ENCODE results near the gene MANEA. TPM values are rescaled to one million over a fixed set of nuclear protein-coding genes. Genes with fewer than 3 reads are reported as not detected.

Gene MANEA
- total and polyA plus RNA-seq, 2 of the 13 experiments (the other 11 are each of a cell fraction or from before 2014, with no cell fraction given), result 10.0 to 10.9 TPM

DNA sequence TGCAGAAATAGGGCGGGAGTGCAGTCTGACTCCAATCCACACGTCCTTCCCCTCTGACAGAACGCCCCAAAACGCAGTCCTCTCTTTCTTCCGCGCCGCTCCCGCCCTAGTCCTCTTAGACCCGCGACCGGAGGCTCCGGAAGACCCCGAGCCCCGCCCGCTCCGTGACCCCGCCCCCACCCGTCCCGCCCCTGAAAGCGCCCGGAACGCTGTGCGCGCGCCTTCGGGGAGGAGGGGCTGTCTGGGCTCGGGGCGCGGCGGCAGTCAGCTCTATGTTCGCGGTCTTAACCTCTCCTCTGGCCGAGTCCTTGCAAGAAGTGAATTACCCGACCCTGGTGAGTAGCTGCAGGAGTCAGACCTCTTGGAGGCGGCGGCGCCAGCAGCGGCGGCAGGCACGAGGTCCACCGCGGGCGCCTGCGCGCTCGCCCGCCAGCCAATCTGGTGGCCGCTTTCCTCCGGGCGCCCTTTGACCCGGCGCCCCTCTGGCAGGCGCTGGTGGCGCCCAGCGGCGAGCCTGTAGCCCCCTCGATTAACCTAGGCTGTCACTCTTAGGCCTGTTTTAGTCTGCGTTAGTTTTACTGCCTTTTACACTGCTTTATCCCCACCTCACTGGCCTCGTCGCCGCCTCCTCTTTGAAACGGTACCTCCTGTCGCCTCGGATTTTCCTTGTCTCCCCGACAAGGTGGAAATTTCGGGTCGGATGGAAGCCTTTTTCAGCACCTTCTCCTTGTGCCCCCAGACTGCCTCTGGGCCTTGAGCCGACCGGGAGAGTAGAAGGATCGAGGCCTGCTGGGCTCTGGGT lies at the start of gene MANEA (continued):
- TF ChIP-seq, protein P1, sequence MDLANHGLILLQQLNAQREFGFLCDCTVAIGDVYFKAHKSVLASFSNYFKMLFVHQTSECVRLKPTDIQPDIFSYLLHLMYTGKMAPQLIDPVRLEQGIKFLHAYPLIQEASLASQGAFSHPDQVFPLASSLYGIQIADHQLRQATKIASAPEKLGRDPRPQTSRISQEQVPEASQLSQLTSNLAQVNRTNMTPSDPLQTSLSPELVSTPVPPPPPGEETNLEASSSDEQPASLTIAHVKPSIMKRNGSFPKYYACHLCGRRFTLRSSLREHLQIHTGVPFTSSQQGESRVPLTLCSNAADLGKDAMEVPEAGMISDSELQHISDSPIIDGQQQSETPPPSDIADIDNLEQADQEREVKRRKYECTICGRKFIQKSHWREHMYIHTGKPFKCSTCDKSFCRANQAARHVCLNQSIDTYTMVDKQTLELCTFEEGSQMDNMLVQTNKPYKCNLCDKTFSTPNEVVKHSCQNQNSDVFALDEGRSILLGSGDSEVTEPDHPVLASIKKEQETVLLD (CRISPR knock-in tag; IDR thresholded peaks at IDR 0.05; ENCODE audit: low read depth), result no peak
- TF ChIP-seq ZNF607 (CRISPR knock-in tag; IDR thresholded peaks at IDR 0.05; ENCODE audit: borderline replicate concordance) (peak; percentile 39), NPAS2 (CRISPR knock-in tag; IDR thresholded peaks at IDR 0.05; ENCODE audit: borderline replicate concordance) (no peak), ZNF557 (CRISPR knock-in tag; IDR thresholded peaks at IDR 0.05) (no peak; the same call in 1 of the 2 replicates), PHF20 (CRISPR knock-in tag; IDR thresholded peaks at IDR 0.05) (peak; percentile 65), PLRG1 (conservative IDR thresholded peaks at IDR 0.05) (no peak), AGO1 (IDR thresholded peaks at IDR 0.05; ENCODE audit: low read depth, low read length, poor library complexity, severe bottlenecking) (peak; percentile 33), HNRNPK (IDR thresholded peaks at IDR 0.05; ENCODE audit: low read depth, low read length, poor library complexity, severe bottlenecking) (peak; percentile 23), TAF1 (CRISPR knock-in tag; IDR thresholded peaks at IDR 0.05) (no peak), ZNF614 (CRISPR knock-in tag; IDR thresholded peaks at IDR 0.05; ENCODE audit: borderline replicate concordance) (no peak), DNMT3B (CRISPR knock-in tag; conservative IDR thresholded peaks at IDR 0.05) (no peak), ZNF782 (CRISPR knock-in tag; IDR thresholded peaks at IDR 0.05; ENCODE audit: borderline replicate concordance) (no peak), ZNF17 (CRISPR knock-in tag; IDR thresholded peaks at IDR 0.05) (no peak), XBP1 (CRISPR knock-in tag; IDR thresholded peaks at IDR 0.05) (no peak), FOXJ3 (CRISPR knock-in tag; IDR thresholded peaks at IDR 0.05; ENCODE audit: borderline replicate concordance) (no peak)
- TF ChIP-seq, protein P2, sequence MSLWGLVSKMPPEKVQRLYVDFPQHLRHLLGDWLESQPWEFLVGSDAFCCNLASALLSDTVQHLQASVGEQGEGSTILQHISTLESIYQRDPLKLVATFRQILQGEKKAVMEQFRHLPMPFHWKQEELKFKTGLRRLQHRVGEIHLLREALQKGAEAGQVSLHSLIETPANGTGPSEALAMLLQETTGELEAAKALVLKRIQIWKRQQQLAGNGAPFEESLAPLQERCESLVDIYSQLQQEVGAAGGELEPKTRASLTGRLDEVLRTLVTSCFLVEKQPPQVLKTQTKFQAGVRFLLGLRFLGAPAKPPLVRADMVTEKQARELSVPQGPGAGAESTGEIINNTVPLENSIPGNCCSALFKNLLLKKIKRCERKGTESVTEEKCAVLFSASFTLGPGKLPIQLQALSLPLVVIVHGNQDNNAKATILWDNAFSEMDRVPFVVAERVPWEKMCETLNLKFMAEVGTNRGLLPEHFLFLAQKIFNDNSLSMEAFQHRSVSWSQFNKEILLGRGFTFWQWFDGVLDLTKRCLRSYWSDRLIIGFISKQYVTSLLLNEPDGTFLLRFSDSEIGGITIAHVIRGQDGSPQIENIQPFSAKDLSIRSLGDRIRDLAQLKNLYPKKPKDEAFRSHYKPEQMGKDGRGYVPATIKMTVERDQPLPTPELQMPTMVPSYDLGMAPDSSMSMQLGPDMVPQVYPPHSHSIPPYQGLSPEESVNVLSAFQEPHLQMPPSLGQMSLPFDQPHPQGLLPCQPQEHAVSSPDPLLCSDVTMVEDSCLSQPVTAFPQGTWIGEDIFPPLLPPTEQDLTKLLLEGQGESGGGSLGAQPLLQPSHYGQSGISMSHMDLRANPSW (CRISPR knock-in tag; IDR thresholded peaks at IDR 0.05; ENCODE audit: borderline replicate concordance), result no peak
- TF ChIP-seq, protein P3, sequence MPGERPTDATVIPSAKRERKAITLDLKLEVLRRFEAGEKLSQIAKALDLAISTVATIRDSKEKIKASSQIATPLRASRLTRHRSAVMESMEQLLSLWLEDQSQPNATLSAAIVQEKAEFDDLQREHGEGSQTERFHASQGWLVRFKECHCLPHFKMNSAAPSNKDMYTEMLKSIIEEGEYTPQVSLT (CRISPR knock-in tag; IDR thresholded peaks at IDR 0.05; ENCODE audit: borderline replicate concordance, low read depth), result no peak
- TF ChIP-seq, protein P4, sequence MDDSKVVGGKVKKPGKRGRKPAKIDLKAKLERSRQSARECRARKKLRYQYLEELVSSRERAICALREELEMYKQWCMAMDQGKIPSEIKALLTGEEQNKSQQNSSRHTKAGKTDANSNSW (CRISPR knock-in tag; IDR thresholded peaks at IDR 0.05; ENCODE audit: borderline replicate concordance), result peak; percentile 86; the same call in 1 of the 2 replicates
- TF ChIP-seq, protein P5, sequence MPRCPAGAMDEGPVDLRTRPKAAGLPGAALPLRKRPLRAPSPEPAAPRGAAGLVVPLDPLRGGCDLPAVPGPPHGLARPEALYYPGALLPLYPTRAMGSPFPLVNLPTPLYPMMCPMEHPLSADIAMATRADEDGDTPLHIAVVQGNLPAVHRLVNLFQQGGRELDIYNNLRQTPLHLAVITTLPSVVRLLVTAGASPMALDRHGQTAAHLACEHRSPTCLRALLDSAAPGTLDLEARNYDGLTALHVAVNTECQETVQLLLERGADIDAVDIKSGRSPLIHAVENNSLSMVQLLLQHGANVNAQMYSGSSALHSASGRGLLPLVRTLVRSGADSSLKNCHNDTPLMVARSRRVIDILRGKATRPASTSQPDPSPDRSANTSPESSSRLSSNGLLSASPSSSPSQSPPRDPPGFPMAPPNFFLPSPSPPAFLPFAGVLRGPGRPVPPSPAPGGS (CRISPR knock-in tag; IDR thresholded peaks at IDR 0.05), result peak; percentile 87; the same call in 1 of the 2 replicates
- TF ChIP-seq, protein P6, sequence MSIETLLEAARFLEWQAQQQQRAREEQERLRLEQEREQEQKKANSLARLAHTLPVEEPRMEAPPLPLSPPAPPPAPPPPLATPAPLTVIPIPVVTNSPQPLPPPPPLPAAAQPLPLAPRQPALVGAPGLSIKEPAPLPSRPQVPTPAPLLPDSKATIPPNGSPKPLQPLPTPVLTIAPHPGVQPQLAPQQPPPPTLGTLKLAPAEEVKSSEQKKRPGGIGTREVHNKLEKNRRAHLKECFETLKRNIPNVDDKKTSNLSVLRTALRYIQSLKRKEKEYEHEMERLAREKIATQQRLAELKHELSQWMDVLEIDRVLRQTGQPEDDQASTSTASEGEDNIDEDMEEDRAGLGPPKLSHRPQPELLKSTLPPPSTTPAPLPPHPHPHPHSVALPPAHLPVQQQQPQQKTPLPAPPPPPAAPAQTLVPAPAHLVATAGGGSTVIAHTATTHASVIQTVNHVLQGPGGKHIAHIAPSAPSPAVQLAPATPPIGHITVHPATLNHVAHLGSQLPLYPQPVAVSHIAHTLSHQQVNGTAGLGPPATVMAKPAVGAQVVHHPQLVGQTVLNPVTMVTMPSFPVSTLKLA (IDR thresholded peaks at IDR 0.05), result no peak
- TF ChIP-seq, protein P7, sequence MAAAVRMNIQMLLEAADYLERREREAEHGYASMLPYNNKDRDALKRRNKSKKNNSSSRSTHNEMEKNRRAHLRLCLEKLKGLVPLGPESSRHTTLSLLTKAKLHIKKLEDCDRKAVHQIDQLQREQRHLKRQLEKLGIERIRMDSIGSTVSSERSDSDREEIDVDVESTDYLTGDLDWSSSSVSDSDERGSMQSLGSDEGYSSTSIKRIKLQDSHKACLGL (CRISPR knock-in tag; IDR thresholded peaks at IDR 0.05), result peak; percentile 26; the same call in 1 of the 2 replicates

Measured in HepG2 (cell line).